ENCODE results near the gene CDH13.

Gene CDH13

DNA sequence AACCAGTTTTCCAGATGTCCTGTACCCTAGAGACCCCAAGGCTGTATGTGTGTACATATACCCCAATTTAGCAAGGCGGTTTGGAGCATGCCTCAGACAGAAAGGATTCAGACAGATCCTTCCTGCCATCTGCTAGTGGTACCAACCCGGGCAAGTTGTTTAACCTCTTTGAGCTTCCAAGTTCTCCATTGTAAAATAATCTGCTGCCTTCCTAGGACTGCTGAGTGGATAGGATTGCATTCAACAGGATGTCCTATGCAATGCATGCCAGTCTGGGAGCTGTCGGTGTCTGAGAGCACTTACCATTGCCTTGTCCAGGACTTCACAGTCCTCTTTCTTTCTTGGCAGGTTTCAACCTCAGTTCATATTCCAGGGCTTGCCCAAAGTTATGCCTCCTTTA is 1.9 kb downstream of the CDH13 start:
- no peak for DNase-seq (ENCODE audit: low read depth)

DNA sequence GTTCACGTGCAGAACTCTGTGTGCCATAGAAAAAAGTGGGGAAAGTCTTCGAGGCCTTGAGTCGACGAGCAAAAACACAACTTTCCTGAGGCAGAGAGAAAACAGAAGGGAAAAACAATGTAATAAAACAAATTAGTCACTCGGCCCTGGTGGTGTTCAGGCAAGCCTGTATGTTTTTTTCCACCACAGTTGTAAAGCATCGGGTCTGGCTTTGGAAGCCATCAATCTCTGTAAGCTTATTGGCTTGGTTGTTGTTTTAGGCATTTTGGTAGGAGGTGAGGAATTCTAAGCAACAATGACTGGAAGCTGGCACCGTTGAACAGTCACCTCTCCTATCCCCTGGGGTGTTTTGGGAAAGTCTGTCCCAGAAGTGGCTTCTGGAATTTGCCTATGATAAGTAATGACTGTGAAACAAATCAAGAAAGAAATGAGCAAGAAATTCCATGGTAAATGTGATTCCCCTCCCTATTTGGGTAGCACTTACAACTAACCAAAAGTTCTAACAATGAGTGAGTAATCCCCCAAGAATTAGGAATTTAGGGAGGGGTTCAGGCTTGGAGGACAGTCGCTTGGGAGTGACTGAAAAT is 2.8 kb downstream of the CDH13 start:
- no peak for DNase-seq (ENCODE audit: low read depth)

DNA sequence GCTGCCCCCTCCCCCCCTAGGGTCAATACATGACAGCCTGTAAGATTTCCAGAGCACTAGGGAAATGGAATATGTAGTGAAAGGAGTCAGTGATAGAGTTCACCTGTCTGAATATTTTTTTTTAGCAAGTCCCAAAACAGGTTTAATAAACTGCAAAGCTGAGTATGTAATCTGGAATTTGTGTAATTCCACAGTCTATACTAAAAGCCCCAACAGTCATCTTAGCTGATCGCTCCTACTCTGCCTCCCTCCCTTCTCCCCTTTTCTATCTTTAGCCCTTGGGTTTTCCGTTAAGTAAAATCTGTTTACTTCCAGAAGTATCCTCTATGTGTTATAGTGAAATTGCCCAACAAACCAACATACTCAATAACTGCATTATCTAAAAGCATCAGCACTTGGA is 3.5 kb downstream of the CDH13 start:
- DNase-seq (ENCODE audit: low read depth), result no peak

DNA sequence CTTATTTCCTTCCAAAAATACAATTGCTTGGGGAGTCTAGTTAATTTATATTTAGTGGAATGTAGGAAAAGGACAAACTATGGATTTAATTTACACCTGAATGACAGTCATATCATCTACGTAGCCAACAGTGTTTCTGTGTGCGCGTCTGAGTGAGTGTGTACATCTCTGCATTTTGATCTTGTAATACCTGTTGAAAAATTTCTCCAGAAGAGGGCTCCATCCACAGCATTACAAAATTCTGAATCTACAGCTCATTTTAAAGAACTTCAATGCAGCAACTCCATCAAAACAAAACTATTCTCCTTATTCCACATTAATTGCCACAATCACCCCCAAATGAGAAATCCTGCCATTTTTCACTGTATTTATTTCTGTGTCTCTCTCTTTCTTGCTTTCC is 3.9 kb downstream of the CDH13 start:
- no peak for DNase-seq (ENCODE audit: low read depth)

DNA sequence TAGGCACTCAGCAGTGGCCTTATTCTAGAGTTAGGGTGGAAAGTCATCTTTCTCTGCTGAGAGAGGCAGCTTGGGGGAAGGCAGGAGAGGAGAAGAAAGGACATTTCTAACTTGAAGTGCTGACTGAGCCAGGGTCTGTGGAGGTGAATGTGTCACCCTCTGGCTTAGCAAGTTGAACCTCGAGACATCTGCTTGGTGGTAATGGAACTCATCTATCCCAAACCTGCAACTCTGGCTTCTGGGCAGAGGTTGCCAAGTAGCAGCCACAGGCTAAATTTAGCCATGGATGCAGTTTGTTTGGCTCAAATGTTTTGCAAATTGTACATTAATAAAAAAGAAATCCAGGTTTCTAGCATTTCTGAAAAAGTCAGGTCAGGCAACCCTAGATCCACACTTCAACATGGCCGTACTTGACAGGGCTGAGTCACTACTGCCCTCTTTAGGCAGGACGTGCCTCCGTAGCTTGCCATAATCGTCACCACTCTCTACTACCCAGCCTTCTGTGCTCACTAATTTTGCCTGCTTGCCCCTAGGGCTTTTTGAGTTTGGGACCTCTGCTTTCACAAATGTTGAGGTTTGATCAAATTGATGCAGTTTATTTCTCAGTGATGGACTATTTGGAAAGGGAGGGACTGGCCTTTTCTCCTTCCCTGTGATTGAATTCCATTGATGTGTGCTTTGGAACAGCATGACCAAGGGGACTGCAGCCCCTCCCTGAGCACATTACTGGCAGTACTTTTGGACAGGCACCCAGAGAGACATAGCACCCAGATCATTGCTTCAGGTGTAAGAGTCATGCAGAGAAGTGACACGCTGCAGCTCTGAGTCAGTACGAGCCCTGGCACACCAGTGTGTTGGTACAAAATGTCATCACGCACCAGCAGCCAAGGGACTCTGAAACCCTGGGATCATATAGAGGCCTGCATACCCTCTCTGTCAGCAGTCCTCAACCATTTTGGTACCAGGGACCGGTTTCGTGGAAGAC is 5.2 kb downstream of the CDH13 start:
- no peak for DNase-seq (ENCODE audit: low read depth)

DNA sequence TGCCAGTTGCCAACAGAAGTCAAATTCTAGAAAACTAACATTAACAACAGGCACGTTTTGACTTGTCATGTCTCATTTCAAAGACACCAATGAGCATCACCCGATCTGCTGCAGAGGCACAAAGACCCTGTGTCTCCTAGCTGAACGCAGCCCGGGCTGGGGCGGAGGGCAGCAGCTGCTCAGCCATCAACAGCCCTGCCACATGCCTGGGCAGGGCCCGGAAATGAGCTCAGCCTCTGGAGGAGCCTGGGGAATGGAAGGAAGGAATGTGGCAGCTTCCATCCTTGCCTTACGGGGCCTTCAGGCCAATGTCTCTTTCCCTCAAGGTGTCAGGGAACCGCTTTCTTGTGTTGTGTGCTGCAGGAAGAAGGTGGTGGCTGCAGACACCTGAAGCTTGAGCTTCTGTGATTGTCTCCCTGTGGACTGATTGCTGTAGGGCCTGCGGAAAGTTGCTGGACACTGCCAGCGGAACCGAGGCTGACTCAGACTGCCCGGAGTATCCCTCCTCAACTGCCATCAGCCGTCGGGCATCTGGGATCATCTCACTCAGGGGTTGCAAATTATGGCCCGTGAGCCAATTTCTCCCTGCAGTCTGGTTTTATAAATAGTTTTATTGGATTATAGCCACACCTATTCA is 7.3 kb downstream of the CDH13 start:
- DNase-seq (ENCODE audit: low read depth), result no peak

DNA sequence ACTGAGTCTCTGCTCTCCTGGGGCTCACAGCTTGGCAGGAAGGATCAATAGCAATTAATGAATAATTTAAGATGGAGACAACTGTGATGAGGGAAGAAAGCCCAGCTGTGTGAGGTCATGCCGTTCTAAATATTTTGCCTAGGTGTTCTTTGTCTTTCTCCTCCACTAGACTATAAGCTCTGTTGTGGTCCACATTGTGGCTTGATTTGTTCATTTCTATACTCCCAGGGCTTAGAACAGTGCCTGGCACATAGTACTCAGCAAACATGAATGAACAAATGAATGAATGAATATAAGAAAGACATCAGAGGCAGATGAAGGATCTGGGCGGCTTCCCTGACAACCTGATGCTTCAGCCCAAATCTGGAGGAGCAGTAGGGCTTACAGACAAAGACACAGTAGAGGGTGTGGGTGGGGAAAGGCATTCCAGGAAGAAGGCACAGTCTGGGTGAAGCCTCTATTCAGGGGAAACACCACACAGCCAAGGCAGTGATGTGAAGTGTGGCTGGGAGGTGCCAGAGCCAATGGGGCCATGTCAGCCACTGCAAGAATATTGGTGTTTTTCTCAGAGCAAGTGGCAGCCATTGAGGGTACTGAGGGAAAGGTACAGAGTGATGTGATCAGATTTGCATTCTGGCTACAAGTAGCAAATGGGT is 8.3 kb downstream of the CDH13 start:
- no peak for DNase-seq (ENCODE audit: low read depth)

DNA sequence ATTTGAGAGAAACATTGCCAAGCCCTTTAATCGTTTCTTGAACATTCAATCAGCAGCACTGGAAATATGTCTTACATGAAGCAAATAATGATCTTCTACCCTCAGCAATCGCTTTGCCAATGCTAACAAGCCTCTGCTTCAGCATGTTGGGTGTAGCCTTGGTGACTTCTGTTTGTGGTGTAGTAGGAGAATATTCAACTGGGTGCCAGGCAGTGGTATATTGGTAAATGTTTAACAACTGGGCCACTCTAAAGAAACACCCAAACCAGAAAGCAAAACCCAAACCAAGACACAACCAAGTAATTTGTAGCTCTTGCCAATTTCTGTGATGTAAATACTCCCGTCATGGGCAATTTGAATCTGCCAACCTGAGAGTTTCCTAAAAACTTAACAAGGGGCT is 9.7 kb downstream of the CDH13 start:
- no peak for DNase-seq (ENCODE audit: low read depth)

DNA sequence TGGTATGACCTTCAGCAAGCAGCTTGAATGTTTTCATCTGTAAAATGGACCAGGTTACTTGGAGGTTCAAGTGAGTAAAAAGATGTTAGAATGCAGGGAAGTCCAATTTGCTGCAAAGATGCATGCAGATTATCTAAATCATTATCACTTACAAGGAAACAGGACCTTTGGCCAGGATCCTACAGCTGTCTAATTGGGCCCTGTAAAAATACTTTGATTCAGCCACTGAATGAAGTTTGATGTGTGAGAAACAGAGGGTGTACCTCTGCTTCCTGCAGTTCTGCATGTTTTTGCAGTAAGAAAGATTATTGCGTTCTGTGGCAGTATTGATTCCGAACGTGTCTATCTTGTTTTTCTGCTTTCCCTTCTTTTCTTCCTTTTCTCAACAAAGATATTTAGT is 10.2 kb downstream of the CDH13 start:
- DNase-seq (ENCODE audit: low read depth), result no peak

DNA sequence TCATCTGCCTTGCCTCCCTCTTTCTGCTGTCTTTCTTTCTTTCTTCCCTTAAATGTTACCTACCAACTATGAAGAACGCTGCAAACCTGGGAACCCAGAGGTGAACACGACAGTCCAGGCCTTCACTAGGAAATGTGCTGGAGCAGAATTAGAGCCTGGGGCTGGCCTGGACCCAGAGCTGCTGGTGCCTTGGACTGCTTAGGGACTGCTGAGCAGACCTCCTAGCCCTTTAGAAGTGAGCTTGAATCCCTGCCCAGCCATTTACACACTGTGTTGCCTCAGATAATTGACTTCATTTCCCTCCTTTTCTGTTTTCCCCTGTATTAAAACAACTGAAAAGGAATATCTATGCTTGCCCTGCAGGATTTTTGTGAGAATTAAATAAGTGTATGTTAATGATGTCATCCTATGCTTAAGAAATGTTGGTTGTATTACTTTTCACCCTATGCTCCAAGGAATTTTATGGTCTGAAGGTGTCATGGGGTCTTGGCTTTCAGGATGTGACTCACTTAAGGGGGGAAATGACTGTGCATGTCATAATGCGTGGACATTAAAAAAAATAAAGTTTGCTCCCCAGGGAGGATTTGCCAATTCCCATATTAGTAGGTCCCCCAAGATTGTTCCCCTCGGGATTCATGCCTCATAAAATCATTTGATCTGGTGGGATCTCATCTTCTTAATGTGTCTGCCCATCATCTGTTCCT is 11.5 kb downstream of the CDH13 start:
- DNase-seq (ENCODE audit: low read depth), result no peak

DNA sequence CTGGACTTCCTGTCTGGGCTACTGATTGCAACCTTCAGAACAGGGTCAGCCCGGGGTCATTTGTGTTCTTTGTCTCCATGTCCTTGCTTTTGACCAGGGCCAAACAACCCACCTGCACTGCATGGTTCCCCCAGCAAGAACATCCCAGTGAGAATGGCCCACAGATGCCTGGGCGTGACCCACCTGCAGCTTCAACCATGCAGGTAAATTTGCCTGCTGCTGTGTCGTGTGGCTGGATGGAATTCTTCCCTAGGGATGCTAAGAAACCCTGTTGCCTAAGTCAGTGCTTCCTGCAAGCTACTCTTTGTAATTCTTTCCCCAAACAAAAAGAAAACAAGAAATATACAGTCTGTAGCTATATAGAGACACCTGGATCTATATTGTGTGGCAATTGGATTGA is 12.5 kb downstream of the CDH13 start:
- DNase-seq (ENCODE audit: low read depth), result no peak

DNA sequence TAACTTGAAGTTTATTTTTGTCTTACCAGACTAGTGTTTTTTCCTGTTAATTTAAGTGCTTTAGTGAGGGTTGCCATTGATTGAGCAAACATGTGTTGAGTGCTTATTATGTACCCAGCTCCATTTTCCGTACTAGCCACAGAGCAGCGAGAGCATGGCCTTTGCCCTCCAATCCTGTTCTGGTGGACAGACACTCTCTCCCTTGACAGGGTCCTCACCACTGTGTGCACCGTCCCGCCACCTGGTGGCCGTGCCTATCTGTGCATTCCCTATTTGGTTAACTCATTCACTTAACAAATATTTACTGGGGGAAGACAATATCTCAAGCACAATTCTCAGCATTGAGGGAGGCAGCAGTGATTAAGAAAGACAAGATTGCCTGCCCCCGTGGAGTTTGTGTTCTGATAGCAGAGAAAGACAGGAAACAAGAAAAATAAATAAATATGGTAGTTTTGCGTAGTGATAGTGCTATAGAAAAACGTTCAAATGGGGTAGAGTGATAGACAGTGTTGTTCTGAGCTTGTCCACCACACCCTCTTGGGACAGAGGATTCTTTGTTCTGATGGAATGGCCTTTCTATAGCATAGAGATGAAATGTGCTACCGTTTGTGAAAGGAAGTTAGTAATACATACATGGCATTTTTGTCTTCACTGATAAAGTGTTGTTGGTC is 13.0 kb downstream of the CDH13 start:
- DNase-seq (ENCODE audit: low read depth), result peak; percentile 20

DNA sequence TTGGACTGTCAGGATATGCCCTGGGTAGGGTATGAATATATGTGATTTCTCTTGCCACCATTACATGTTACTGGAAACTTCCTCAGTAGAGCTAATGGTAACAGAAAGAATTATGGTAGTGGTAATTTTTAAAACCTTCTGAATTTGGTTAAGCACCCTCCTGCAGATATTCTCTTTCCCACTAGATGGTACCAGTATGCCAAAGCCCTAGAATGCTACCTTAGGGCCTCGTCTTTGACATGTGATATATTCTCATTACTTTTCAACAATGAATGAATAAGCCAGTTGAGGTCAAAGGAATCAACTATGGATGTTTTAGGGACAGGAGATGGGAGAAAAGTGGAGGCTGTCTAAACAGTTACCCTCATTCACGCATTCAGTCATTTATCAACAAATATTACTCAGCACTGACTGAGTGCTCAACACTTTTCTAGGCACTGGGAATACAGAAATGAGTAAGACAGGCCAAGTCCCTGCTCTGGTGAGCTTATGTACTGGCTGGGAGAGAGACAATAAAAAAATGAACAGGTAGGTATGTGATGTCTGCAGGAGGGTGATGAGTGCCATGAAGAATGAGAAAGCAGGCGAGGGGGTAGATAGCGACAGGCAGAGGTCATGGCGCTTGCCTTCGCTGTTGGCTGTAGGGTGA is 14.7 kb downstream of the CDH13 start:
- DNase-seq (ENCODE audit: low read depth), result no peak

DNA sequence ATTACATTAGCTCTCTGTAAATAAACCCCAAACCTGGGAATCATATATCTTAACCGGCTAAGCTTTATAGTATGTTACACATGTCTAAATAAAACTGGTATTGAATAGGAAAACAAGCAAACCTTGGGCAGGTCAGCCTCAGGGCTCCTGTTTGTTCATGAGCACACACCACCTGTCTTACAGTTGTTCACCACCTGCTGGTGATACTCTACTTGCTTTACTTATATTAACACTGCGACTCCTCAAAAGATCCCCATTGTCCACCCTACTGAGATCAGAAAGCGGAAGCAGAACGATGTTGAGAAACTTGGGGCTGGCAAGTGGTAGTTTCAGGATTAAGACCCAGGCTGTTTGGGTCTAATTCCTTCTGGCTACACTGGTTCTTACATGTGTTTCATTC is 16.4 kb downstream of the CDH13 start:
- no peak for DNase-seq (ENCODE audit: low read depth)

DNA sequence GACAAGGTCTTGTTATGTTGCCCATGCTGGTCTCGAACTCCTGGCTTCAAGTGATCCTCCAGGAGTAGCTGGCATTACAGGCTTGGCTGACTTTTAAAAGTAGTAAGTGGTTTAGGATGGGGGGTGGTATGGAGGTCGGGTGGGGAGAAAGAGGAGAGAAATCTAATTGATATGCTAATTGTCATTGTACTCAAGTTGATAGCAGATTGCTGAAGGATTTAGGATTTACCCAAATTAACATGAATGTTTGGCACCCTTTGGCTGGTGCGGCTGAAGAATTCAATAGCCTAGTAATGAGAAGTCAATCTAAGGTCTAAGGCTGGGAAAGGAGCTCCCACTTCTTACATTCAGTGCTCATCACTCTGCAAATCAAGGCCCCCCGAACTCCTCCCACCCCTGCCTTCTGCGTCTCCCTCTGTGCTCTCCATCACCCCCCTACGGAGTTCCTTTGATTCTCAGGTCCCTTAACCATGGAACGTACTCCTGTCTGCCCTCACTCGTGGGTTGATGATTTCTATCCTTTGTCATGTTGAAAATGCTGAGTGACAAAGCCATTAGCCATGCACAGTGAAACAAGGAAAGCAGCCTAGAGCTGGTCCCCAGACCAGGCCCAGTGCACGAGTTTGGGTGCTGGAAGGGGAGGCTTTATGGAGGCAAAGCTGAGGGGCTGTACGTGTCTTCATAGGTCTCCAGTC is 17.3 kb downstream of the CDH13 start:
- no peak for DNase-seq (ENCODE audit: low read depth)

DNA sequence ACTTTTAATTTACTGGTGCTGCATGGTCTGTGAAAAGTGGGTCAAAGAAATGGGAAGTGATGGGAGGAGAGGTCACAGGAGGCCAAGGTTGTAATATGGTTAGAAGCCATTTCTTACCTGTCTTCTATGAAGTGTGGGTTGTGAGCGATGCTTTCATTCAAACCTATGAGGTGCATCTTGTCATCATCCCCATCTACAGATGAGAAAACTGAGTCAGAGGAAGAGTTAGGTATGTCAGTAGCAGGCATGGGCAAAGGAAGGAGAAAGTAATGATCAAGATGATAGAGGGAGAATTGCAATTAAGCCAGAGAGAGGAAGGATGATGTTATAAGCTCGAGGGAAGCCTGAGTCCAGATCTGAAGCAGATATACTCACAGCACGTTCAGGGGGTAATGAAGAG is 19.7 kb downstream of the CDH13 start:
- DNase-seq (ENCODE audit: low read depth), result no peak

DNA sequence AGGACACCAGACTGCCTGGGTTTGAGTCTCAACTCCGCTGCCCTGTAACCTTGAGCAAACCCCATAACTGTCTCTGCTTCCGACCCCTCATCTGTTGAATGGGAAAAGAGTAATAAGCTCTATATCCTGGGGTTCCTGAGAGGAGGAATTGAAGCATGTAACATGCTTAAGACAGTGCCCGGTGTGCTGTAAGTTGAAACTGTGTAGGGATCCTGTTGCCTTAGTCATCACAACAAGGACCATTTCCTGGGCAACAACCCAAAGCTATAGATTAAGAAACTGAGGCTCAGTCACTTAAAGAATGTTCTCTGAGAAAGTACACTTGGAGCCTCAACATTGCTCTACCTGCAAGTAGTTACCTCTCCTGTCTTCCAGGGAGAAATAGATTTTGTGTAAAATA is 23.0 kb downstream of the CDH13 start:
- no peak for DNase-seq (ENCODE audit: low read depth)

DNA sequence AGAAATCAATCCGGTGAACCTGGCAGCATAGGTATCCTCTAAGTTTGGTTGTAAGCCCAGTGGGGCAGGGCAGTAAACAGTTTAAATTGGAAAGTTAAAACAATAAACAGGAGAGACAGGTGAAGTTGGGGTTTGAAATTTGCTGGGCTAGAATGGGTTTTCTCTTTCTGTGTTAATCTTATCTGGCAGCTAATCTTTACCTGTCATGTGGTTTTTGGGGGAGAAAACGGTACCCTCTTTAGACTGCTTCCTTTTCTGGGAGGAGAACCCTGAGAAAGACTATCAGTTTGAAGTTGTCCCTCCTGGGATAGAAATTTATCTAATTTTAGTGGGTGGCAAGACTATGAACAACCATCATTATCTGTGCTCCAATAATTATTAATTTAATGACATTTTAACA is 24.0 kb downstream of the CDH13 start:
- DNase-seq (ENCODE audit: low read depth), result no peak

DNA sequence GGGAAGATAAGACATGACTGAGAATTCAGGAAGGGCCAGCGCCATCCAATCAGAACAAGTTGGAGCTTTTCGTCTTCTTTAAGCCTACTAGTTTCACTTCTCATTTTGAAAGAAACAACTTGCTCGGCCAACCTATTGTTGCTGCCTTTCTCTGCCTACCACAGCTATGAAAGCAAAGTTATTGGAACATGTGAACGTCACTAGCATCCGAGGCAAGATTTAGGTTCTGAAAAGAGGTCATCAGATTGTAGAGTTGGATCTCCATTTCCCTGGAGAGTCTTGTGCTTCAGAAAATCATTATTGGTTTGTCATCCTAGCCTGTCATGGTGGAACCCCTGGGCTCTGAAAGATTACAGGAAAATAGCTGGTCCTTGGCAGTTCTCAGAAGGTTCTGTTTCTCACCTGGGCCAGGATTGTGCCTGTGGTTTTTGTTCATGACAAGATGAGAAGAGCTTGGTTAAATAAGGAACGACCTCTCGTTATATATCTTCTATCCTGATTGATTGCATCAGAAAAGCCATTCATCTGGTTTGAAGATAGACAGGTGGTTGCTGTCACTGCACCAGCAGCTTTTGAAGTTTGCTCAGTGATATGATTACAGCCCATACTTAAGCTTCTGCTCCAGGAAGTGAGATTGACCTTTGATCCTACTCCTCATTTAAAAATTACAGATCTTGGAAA is 25.3 kb downstream of the CDH13 start:
- no peak for DNase-seq (ENCODE audit: low read depth)

DNA sequence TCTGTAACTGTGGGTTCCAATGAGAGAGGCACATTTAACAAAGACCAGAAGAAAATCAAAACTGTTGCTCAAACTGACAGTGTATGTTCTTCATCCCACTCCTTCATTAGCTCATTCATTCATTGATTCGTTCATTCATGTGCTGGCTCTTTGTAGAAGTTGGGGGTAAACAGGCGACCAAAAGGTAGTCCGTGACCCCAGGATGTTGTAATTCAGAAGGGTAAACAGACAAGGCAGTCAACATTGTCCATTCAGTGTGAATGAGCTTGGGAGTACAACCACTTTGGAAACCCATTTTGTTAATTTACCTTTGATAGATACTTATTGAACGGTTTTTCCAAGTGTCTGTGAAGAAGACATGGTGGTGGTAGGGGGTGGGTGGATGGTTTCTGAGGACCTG is 26.1 kb downstream of the CDH13 start:
- DNase-seq (ENCODE audit: low read depth), result no peak
